Memory B cell (primary cell): Measurements from ENCODE around the gene PATJ.

ENCODE experiments used
- ATAC-seq: fragments of 150-1000 bp; cut with Tn5 transposase; 2 replicates; pipeline ENCODE4 v1.10.0; 2021; ENCODE audit warnings: low read depth, mild to moderate bottlenecking, moderate library complexity
- DNase-seq, 2 donors: peaks; one replicate each; pipeline ENCODE4 v3.0.0; 2022; ENCODE audit warnings: low spot score in 2 of 2
- H3K27ac Mint-ChIP-seq: one replicate; pipeline ENCODE4 v1.8.0; 2022; ENCODE audit warnings: mild to moderate bottlenecking, moderate library complexity, mixed read lengths
- H3K27me3 Mint-ChIP-seq: one replicate; pipeline ENCODE4 v1.8.0; 2022; ENCODE audit warnings: mixed read lengths
- H3K36me3 Mint-ChIP-seq: one replicate; pipeline ENCODE4 v1.8.0; 2022; ENCODE audit warnings: mild to moderate bottlenecking, mixed read lengths
- H3K4me1 Mint-ChIP-seq: one replicate; pipeline ENCODE4 v1.8.0; 2022; ENCODE audit warnings: mixed read lengths
- H3K4me3 Mint-ChIP-seq: one replicate; pipeline ENCODE4 v1.8.0; 2022; ENCODE audit warnings: mild to moderate bottlenecking, moderate library complexity, mixed read lengths
- H3K9me3 Mint-ChIP-seq: one replicate; pipeline ENCODE4 v1.8.0; 2022; ENCODE audit warnings: mixed read lengths

The PATJ gene

DNA sequence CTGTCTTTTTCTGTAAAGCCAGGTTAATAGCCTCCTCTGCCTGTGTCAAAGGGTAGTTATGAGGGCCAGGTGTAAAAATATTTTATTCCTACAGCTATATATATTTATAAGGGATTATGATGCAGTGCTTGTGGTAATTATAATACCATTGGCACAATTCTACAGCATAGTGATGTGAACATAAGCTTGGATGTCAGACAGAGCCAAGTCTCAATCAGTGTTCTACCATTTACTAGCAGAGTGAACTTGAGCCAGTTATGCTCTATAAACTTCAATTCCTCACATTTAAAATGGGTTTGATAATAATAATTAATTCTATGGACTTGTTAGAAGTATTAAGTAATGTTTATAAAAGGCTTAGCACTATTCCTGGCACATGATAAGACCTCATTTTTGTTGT is 300.9 kb downstream of the PATJ start:
- ATAC-seq: no peak
- H3K36me3 Mint-ChIP-seq: peaks cover 12% of the 10 kb centered on the region
- no peak overlapping the region for H3K4me3 Mint-ChIP-seq
- no peaks in the 10 kb centered on the region for H3K27me3 Mint-ChIP-seq
- no peak overlapping the region for H3K27ac Mint-ChIP-seq
- no peak for DNase-seq
- H3K9me3 Mint-ChIP-seq: no peaks in the 10 kb centered on the region
- no peaks in the 10 kb centered on the region for H3K4me1 Mint-ChIP-seq

DNA sequence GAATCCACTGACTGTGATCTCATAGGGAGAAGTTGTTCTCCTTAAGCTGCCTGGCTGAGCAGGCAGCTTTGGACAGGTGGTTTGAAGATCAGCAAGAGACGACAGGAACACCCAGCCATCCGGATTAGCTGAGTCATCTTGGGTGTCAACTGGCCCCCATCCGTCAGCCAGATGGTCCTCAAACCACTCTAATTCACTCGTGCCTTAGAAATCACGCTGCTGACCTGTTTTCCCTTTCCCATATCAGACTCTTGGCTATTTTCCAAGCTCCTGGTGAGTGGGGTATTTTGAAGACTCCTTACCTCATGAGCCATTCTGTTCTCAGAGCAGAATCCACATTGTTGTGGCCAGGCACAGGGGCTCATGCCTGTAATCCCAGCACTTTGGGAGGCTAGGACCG is 303.3 kb downstream of the PATJ start:
- H3K36me3 Mint-ChIP-seq: peaks cover 20% of the 10 kb centered on the region
- no peaks in the 10 kb centered on the region for H3K9me3 Mint-ChIP-seq
- no peaks in the 10 kb centered on the region for H3K27me3 Mint-ChIP-seq
- ATAC-seq (no peak), DNase-seq (no peak)
- no peak overlapping the region for H3K4me3 Mint-ChIP-seq
- H3K4me1 Mint-ChIP-seq: no peaks in the 10 kb centered on the region
- H3K27ac Mint-ChIP-seq: no peak overlapping the region

DNA sequence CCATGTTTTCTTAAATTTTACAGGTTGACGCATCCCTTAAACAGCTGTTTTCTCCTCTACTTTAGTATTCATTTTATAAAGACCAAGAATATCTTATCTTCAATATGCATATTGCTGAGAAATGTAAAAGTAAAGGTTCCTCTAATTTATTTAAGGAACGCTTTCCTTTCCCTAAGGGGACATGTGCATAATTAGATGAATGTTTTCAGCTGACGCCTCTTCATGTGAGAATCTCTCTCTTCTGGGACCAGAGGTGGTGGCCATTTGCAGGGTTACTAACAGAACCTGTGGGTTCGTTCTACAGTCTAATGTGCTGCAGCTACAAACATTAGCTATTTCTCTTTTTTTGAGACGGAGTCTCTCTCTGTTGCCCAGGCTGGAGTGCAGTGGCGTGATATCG is 304.6 kb downstream of the PATJ start:
- no peak for ATAC-seq
- Mint-ChIP-seq H3K4me1 (no peaks in the 10 kb centered on the region), H3K4me3 (no peak overlapping the region), H3K27me3 (no peaks in the 10 kb centered on the region), H3K9me3 (no peaks in the 10 kb centered on the region), H3K27ac (no peak overlapping the region), H3K36me3 (peaks cover 21% of the 10 kb centered on the region)
- no peak for DNase-seq

DNA sequence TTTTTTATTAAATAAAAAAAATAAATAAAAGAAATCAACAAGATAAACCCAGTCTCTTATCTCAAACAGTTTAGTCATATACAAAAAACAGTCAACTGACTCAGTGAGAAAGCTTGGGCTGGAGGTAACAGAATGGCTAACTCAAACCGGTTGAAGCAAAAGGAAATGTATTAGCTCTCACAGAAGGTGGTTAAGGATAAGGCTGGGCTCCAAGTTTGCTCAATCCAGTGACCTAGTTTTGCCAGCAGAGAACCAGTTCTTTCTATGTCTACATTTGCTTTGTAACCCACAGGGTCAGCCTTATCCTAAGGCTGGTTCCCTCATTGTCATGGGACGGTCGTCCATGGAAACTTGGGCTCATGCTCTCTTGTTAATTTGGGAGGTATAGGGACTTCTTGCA is 307.9 kb downstream of the PATJ start:
- Mint-ChIP-seq H3K9me3 (no peaks in the 10 kb centered on the region), H3K27me3 (no peaks in the 10 kb centered on the region), H3K4me3 (no peak overlapping the region), H3K36me3 (peaks cover 28% of the 10 kb centered on the region), H3K27ac (no peak overlapping the region), H3K4me1 (no peaks in the 10 kb centered on the region)
- DNase-seq (no peak), ATAC-seq (no peak)

DNA sequence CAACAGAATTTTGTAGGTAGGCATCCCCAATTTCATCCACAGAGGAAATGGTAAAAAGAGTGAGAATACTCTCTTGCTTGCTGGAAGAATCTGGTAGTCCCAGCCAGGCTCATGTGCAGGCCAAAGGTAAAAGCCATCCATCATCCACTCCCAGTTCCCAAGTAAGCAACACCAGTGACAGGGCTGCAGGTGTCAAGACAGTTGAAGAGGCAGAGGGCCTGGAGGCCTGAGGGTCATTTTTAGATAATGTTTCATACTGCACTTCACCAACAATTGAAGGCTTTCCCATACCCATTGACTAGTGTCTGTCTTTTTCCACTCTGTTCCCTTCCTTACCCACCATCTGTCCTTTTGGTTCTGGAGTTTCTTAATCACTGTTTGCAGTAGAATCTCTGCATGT is 310.7 kb downstream of the PATJ start:
- no peak for ATAC-seq
- no peaks in the 10 kb centered on the region for H3K27me3 Mint-ChIP-seq
- H3K27ac Mint-ChIP-seq: no peak overlapping the region
- peaks cover 28% of the 10 kb centered on the region for H3K36me3 Mint-ChIP-seq
- DNase-seq: no peak
- no peak overlapping the region for H3K4me3 Mint-ChIP-seq
- no peaks in the 10 kb centered on the region for H3K9me3 Mint-ChIP-seq
- no peaks in the 10 kb centered on the region for H3K4me1 Mint-ChIP-seq

DNA sequence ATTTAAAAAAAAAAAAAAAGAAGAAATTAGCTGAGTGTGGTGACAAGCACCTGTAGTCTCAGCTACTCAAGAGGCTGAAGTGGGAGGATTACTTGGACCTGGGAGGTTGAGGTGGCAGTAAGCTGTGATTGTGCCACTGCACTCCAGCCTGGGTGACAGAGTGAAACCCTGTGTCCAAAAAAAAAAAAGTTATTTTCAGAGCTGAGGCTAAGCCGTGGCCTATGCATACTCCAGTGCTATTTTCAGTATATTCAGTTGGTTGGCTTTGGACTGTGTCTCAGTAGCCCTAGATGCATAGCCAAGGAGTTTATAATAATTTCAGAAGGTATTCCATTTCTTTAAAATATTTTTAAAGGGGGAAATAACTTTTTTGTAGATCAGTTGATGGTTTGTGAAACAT is 311.9 kb downstream of the PATJ start:
- no peaks in the 10 kb centered on the region for H3K4me1 Mint-ChIP-seq
- H3K27ac Mint-ChIP-seq: no peak overlapping the region
- peaks cover 25% of the 10 kb centered on the region for H3K36me3 Mint-ChIP-seq
- ATAC-seq: no peak
- DNase-seq: no peak
- no peaks in the 10 kb centered on the region for H3K27me3 Mint-ChIP-seq
- H3K4me3 Mint-ChIP-seq: no peak overlapping the region
- no peaks in the 10 kb centered on the region for H3K9me3 Mint-ChIP-seq

DNA sequence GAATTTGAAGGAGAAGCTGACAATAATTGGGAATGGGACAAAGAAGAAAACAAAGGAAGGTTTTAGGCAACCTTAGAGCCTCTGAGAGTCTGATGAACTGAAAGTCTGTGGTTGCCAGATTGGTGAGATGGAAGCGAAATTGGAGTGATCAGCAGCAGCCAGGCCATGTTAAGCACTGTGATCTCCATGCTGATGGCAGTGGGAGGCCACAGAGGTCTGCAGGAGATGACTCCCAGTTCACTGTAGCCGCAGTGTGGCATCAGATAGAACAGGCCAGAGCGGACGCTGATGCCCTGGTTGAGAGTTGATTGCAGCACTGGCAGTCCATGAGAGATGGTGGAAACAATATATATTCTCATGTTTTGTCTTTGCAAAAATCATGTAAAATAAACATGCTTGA is 314.9 kb downstream of the PATJ start:
- Mint-ChIP-seq H3K27ac (no peak overlapping the region), H3K4me1 (no peaks in the 10 kb centered on the region), H3K36me3 (peaks cover 21% of the 10 kb centered on the region), H3K9me3 (no peaks in the 10 kb centered on the region), H3K27me3 (no peaks in the 10 kb centered on the region), H3K4me3 (no peak overlapping the region)
- no peak for DNase-seq
- no peak for ATAC-seq

DNA sequence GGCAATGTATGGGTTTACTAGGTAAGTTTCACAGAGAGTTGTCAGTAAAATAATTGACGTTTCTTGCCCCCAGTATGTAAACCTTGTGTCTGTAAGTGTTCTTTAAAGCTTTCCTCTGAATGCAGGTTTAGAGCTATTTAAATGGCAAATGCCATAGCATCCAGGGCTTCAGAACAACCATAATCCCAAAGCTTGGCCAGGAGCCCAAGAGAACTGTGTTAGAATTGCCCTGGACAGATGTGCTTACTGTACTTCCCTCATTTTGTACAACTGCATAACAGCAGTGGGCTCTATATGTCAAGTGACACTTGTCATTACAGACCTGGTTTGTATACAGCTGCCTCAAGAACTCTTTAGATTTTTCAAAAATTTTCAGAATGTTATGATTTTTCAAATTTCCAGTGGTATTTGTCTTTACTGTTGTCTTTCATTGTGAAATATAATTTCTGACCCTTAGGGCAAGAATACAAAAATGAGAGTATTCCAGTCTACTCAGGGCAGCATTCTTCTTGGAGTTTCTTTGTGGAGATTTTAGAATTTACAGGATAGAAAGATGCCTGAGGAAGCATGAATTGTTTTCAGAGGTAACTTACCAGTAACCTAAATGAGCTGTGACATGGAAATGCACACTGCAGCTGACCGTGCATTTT is 315.5 kb downstream of the PATJ start:
- H3K36me3 Mint-ChIP-seq: peaks cover 20% of the 10 kb centered on the region
- ATAC-seq: no peak

DNA sequence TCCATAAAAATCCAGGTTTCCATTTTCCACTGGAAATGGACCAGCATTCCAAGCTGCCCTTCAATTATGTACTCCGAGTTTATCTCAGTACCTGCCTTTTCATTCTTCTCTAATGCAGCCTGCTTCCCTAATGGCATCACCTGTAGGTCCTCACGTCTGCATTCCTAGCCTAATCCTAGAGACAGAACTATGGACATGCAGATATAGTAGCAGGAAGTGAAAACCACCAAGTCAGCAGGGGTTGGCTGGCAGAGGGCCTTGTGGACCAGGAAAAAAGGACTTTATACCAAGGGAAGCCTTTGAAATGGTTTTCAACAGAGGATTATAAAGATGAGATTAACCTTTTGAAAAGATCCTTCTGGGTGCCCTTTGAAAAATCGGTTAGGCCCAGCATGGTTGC is 316.7 kb downstream of the PATJ start:
- peaks cover 26% of the 10 kb centered on the region for H3K36me3 Mint-ChIP-seq
- no peaks in the 10 kb centered on the region for H3K4me1 Mint-ChIP-seq
- DNase-seq (no peak), ATAC-seq (no peak)
- no peaks in the 10 kb centered on the region for H3K9me3 Mint-ChIP-seq
- no peak overlapping the region for H3K4me3 Mint-ChIP-seq
- no peak overlapping the region for H3K27ac Mint-ChIP-seq
- no peaks in the 10 kb centered on the region for H3K27me3 Mint-ChIP-seq

More for the DNA sequence above, 315.5 kb downstream of the PATJ start:
- Mint-ChIP-seq H3K9me3 (no peaks in the 10 kb centered on the region), H3K27me3 (no peaks in the 10 kb centered on the region), H3K4me1 (no peaks in the 10 kb centered on the region), H3K4me3 (no peak overlapping the region), H3K27ac (no peak overlapping the region)
- no peak for DNase-seq

DNA sequence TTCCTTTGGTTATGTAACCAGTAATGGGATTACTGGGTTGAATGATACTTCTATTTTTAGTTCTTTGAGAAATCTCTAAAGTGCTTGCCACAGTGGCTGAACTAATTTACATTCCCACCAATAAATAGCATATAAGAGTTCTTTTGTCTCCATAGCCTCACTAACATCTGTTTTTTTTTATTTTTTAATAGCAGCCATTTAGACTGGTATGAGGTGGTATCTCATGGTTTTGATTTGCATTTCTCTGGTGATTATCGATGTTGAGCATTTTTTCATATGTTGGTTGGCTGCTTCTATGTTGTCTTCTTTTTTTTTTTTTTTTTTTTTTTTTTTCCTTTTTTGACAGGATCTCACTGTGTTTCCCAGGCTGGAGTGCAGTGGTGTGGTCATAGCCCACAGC is 319.8 kb downstream of the PATJ start:
- DNase-seq (no peak), ATAC-seq (no peak)
- peaks cover 40% of the 10 kb centered on the region for H3K36me3 Mint-ChIP-seq
- H3K27ac Mint-ChIP-seq: no peak overlapping the region
- H3K4me3 Mint-ChIP-seq: no peak overlapping the region
- H3K27me3 Mint-ChIP-seq: no peaks in the 10 kb centered on the region
- H3K4me1 Mint-ChIP-seq: no peaks in the 10 kb centered on the region
- H3K9me3 Mint-ChIP-seq: peaks cover 2% of the 10 kb centered on the region

DNA sequence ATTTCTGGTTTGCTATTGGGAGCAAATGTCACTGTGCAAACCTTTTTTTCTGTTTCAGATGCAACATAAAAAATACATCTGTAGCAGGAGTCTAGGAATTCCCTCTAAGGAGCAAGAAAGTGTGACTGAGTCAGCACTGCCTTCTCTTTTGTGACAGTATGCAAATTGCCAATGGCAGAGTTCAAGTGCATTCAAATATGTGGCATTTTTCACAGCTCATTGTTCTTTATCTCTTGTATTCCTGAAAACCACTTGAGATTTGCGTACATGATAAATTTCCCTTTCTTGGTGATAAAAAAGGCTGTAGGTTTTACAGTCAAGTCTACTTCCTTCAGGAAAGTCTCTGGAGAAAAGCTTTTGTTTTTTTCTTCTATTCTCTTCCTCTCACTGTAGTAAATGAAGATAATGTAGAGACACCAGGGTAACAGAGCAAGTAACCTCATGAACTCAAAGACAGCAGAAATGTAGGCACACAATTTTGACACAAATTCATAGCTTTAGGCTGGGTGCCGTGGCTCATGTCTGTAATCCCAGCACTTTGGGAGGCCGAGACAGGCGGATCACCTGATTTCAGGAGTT is 322.6 kb downstream of the PATJ start:
- Mint-ChIP-seq H3K4me3 (no peak overlapping the region), H3K9me3 (peaks cover 2% of the 10 kb centered on the region), H3K27me3 (no peaks in the 10 kb centered on the region), H3K36me3 (peaks cover 38% of the 10 kb centered on the region), H3K4me1 (no peaks in the 10 kb centered on the region), H3K27ac (no peak overlapping the region)
- ATAC-seq (no peak), DNase-seq (no peak)

DNA sequence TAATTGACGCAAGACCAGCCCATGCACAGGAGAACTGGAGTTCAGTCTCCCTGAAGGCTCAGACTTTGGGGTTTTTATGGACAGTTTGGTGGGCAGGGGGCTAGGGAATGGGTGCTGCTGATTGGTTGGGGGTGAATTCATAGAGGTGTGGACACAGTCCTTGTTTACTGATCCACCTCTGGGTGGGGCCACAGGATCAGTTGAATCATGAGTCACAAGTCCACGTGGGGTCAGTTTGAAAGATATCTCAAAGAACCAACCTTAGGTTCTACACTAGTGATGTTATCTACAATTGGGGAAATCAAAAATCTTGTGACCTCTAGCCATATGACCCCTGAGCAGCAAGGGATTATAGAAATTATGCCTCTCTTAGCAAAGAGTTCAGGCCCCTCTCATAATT is 324.4 kb downstream of the PATJ start:
- Mint-ChIP-seq H3K36me3 (peaks cover 32% of the 10 kb centered on the region), H3K27ac (no peak overlapping the region), H3K27me3 (no peaks in the 10 kb centered on the region), H3K4me3 (no peak overlapping the region), H3K4me1 (no peaks in the 10 kb centered on the region), H3K9me3 (peaks cover 2% of the 10 kb centered on the region)
- ATAC-seq: no peak
- no peak for DNase-seq

DNA sequence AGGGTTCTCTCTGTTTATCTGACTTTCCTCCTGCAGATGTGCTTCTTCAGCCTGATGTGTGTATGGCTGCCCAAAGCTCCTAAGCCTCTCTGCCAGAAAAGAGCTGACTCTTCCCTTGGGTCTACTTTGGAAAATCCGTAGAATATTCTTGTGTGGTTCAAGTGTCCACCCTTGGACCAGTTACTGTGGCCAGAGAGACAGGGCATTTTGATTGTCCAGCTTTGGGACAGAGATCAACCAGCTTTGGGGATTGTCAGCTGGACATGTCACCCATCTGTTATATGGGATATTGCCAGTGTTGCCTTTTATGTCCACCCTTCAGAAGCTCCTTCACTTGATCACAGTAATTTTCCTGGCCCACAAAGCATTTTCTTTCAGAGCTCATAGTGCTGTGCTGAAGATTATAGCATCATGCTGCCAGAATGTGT is 326.1 kb downstream of the PATJ start:
- Mint-ChIP-seq H3K9me3 (peaks cover 2% of the 10 kb centered on the region), H3K36me3 (peaks cover 24% of the 10 kb centered on the region), H3K4me1 (no peaks in the 10 kb centered on the region), H3K27me3 (no peaks in the 10 kb centered on the region), H3K27ac (no peak overlapping the region), H3K4me3 (no peak overlapping the region)
- ATAC-seq (no peak), DNase-seq (no peak)

DNA sequence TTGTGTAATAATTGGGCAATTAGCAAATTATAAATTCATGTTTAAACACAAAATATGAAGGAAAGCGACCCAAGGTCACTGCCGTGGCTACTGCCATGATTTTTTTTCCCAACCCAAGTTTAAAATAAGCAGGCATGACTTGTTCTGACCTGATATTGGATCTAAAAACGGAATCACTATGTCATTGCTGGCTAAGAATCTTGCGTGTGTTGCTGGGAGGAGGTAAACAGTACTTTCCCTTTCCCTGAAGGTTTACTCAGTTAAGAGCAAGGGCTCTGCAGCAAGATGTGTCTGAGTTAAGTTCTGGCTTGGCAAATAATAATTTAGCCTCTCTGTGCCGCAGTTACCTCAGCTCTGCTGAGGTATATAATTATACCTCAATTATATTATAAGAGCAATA is 326.7 kb downstream of the PATJ start:
- Mint-ChIP-seq H3K4me1 (no peaks in the 10 kb centered on the region), H3K27ac (no peak overlapping the region), H3K36me3 (peaks cover 18% of the 10 kb centered on the region), H3K9me3 (peaks cover 2% of the 10 kb centered on the region), H3K4me3 (no peak overlapping the region), H3K27me3 (no peaks in the 10 kb centered on the region)
- no peak for ATAC-seq
- DNase-seq: no peak

DNA sequence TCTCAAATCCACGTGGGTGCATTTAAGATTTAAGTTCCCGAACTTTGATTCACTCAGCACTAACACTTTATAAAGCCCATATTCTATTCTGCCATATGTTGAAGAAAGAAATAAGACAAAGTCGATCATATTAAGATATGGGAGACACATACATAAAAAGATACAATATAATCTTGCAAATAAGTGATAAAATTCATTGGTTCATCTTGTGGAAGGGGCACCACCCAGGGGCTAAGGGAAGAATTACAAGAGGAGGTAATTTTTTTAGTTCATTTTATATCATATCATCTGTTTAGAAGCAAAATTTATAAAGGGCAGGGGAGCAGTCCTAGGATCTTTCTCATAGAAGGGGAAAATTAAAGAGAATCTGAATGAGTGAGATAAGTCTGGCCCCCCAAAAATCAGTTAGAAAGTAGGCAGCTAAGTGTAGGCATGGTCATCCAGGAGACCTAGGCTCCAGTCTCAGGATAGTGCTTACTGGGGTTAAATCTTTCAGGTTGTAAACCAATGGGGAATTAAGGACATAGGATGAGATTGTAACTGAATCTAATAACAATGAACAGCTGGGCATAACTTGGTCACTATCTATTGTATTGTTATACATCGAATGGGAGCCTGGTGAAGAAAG is 328.2 kb downstream of the PATJ start:
- peaks cover 2% of the 10 kb centered on the region for H3K9me3 Mint-ChIP-seq
- H3K4me3 Mint-ChIP-seq: no peak overlapping the region
- DNase-seq: no peak
- H3K36me3 Mint-ChIP-seq: peaks cover 11% of the 10 kb centered on the region
- ATAC-seq: no peak
- no peaks in the 10 kb centered on the region for H3K4me1 Mint-ChIP-seq
- H3K27me3 Mint-ChIP-seq: no peaks in the 10 kb centered on the region
- no peak overlapping the region for H3K27ac Mint-ChIP-seq
